ENCODE data around the gene INKA1. TPM values are rescaled to one million over a fixed set of nuclear protein-coding genes. Genes with fewer than 3 reads are reported as not detected.

The INKA1 gene
- total RNA-seq, 1 donor from 2014 or later, result not detected

GRCh38 chr3:49831341-49831740 lies 28.3 kb downstream of the INKA1 start:
- Histone ChIP-seq H3K9me3 (no peaks in the 10 kb centered on the region), H3K4me3 (no peak overlapping the region), H3K27ac (no peak overlapping the region), H3K36me3 (no peaks in the 10 kb centered on the region), H3K4me1 (no peaks in the 10 kb centered on the region), H3K27me3 (no peaks in the 10 kb centered on the region)
- no peak for DNase-seq (ENCODE audit: low spot score in 2 of 2)
- intact Hi-C loops (cut with DNase I), result no loop called here
- TF ChIP-seq CTCF (IDR thresholded peaks at IDR 0.05), result no peak

GRCh38 chr3:49839193-49839809 lies 36.2 kb downstream of the INKA1 start:
- no peaks in the 10 kb centered on the region for H3K27me3 ChIP-seq
- DNase-seq (ENCODE audit: low spot score in 2 of 2), result peak; percentile 25 to 89
- intact Hi-C loops (cut with DNase I), result loop anchor here (1.0 to 2.0 kb wide), 4 partner anchors 37 to 300 kb away; no protein-coding TSS in a partner anchor
- H3K27ac ChIP-seq, result no peak overlapping the region
- no peaks in the 10 kb centered on the region for H3K9me3 ChIP-seq
- H3K36me3 ChIP-seq, result no peaks in the 10 kb centered on the region
- H3K4me3 ChIP-seq, result no peak overlapping the region
- peak; percentile 84 to 93 (median 93) for TF ChIP-seq CTCF (IDR thresholded peaks at IDR 0.05)
- H3K4me1 ChIP-seq, result peaks cover 0 to 4% of the 10 kb centered on the region in 2 donors

GRCh38 chr3:49840388-49840787 lies 37.3 kb downstream of the INKA1 start:
- intact Hi-C loops (cut with DNase I), result no loop called here
- DNase-seq (ENCODE audit: low spot score in 2 of 2), result no peak
- TF ChIP-seq CTCF (IDR thresholded peaks at IDR 0.05), result no peak

GRCh38 chr3:49841126-49841696 lies 38.1 kb downstream of the INKA1 start:
- H3K27me3 ChIP-seq, result no peaks in the 10 kb centered on the region
- no peak overlapping the region for H3K4me3 ChIP-seq
- intact Hi-C loops (cut with DNase I), result no loop called here
- H3K4me1 ChIP-seq, result peaks cover 0 to 4% of the 10 kb centered on the region in 2 donors
- DNase-seq (ENCODE audit: low spot score in 2 of 2), result no peak
- H3K36me3 ChIP-seq, result no peaks in the 10 kb centered on the region
- peak in 1 of 3 experiments; percentile 17 for TF ChIP-seq CTCF (IDR thresholded peaks at IDR 0.05)
- no peak overlapping the region for H3K27ac ChIP-seq
- H3K9me3 ChIP-seq, result no peaks in the 10 kb centered on the region

More at GRCh38 chr3:49840388-49840787, 37.3 kb downstream of the INKA1 start:
- no peaks in the 10 kb centered on the region for H3K36me3 ChIP-seq
- no peak overlapping the region for H3K4me3 ChIP-seq
- no peaks in the 10 kb centered on the region for H3K9me3 ChIP-seq
- H3K27me3 ChIP-seq, result no peaks in the 10 kb centered on the region
- peaks cover 0 to 4% of the 10 kb centered on the region in 2 donors for H3K4me1 ChIP-seq
- H3K27ac ChIP-seq, result no peak overlapping the region

GRCh38 chr3:49841806-49842205 lies 38.7 kb downstream of the INKA1 start:
- Histone ChIP-seq H3K9me3 (no peaks in the 10 kb centered on the region), H3K27me3 (no peaks in the 10 kb centered on the region), H3K27ac (no peak overlapping the region), H3K36me3 (no peaks in the 10 kb centered on the region), H3K4me1 (peaks cover 0 to 4% of the 10 kb centered on the region in 2 donors), H3K4me3 (no peak overlapping the region)
- intact Hi-C loops (cut with DNase I), result no loop called here
- TF ChIP-seq CTCF (IDR thresholded peaks at IDR 0.05), result no peak
- DNase-seq (ENCODE audit: low spot score in 2 of 2), result no peak

All from ascending aorta (tissue), 2 donors.